GM12878 (cell line): Measurements from ENCODE around the gene DUT. TPM values are rescaled to one million over a fixed set of nuclear protein-coding genes. Genes with fewer than 3 reads are reported as not detected.
A peak's percentile ranks its signal among the peaks of the same experiment; 100 is the strongest.

Source experiments
- ATAC-seq: fragments of 200-7000 bp; cut with Tn5 transposase; 3 replicates; pipeline ENCODE4 v1.9.1; 2020; ENCODE audit warnings: mild to moderate bottlenecking, moderate library complexity
- BruUV-seq: library from RNA; stranded (reverse); fragments of 400-500 nt; replicated peaks from 2 replicates; lab custom pipeline; 2021; lab: Mats Ljungman, UMichigan
- CTCF ChIA-PET: fragments of 300-600 bp; sonication (Branson Sonifier 250); formaldehyde crosslinking; extraction: SDS; loops from one replicate; lab custom pipeline; 2021; ENCODE audit warnings: inconsistent platforms; lab: Yijun Ruan, JAX
- POLR2A ChIA-PET: fragments of 350-600 bp; formaldehyde crosslinking; extraction: SDS; loops from one replicate; lab custom pipeline; 2021; ENCODE audit warnings: inconsistent platforms; lab: Charles Lee
- RAD21 ChIA-PET: fragments of 300-600 bp; sonication (Branson Sonifier 250); formaldehyde crosslinking; loops from one replicate; lab custom pipeline; 2023; ENCODE audit warnings: antibody characterized with exemption; ENCODE audit not compliant: unreplicated experiment; lab: Charles Lee
- SMC1A ChIA-PET: fragments of 300-600 bp; sonication (Branson Sonifier 250); formaldehyde crosslinking; loops from one replicate; lab custom pipeline; 2023; ENCODE audit not compliant: unreplicated experiment, uncharacterized antibody; lab: Charles Lee
- DNase-seq: peaks from one replicate; pipeline ENCODE4 v3.0.0-alpha.2; 2011; ENCODE audit warnings: low read depth, low spot score
- FAIRE-seq: peaks from 3 replicates; lab custom pipeline; 2011; peaks lifted over from hg19 to GRCh38; lab: Jason Lieb, UNC
- H2AFZ ChIP-seq: 2 replicates; pipeline ENCODE4 v1.6.0; 2011; ENCODE audit warnings: low read depth, low read length, control low read depth; ENCODE audit not compliant: control insufficient read depth
- H3K27ac ChIP-seq: 2 replicates; pipeline ENCODE4 v1.5.1; 2011; ENCODE audit warnings: control low read depth; ENCODE audit not compliant: control insufficient read depth, insufficient read depth
- H3K27me3 ChIP-seq, 2 experiments: replicated peaks in 1 of 2; 2 replicates each; pipeline versions ENCODE4 v1.6.0 to v1.6.1; 2011; ENCODE audit warnings: low read length in 1 of 2; ENCODE audit not compliant: control insufficient read depth in 2 of 2, insufficient read depth in 2 of 2
- H3K36me3 ChIP-seq, 2 experiments: 2 replicates each; pipeline ENCODE4 v1.5.1; 2011; ENCODE audit warnings: low read length in 1 of 2; ENCODE audit not compliant: control insufficient read depth in 2 of 2, insufficient read depth in 2 of 2
- H3K4me1 ChIP-seq: 2 replicates; pipeline ENCODE4 v1.6.1; 2011; ENCODE audit warnings: mild to moderate bottlenecking, low read length, moderate library complexity, mixed read lengths; ENCODE audit not compliant: control insufficient read depth, insufficient read depth
- H3K4me2 ChIP-seq: 2 replicates; pipeline ENCODE4 v1.6.0; 2011; ENCODE audit warnings: control low read depth; ENCODE audit not compliant: control insufficient read depth, insufficient read depth
- H3K4me3 ChIP-seq: fragments of 200-600 bp; sonication (generic); 2 replicates; pipeline ENCODE4 v1.5.1; 2016
- H3K79me2 ChIP-seq: 2 replicates; pipeline ENCODE4 v1.6.0; 2011; ENCODE audit warnings: low read length; ENCODE audit not compliant: control insufficient read depth, insufficient read depth
- H3K9ac ChIP-seq: 2 replicates; pipeline ENCODE4 v1.8.0; 2011; ENCODE audit warnings: low read length, control low read depth, mixed read lengths; ENCODE audit not compliant: control insufficient read depth, insufficient read depth
- H3K9me3 ChIP-seq: replicated peaks from 3 replicates; pipeline ENCODE4 v1.5.1; 2011; ENCODE audit warnings: mild to moderate bottlenecking, low read length; ENCODE audit not compliant: control insufficient read depth, insufficient read depth
- H4K20me1 ChIP-seq: 2 replicates; pipeline ENCODE4 v1.6.0; 2011; ENCODE audit not compliant: control insufficient read depth, insufficient read depth
- IRF3 ChIP-seq: fragments of 450-650 bp; IDR thresholded peaks from 2 replicates; pipeline ENCODE4 v1.6.1; 2014; ENCODE audit warnings: mild to moderate bottlenecking
- NFIC ChIP-seq: IDR thresholded peaks from 2 replicates; pipeline ENCODE4 v1.6.1; 2012; ENCODE audit warnings: low read depth, mild to moderate bottlenecking, inconsistent platforms, low read length, moderate library complexity
- SMAD5 ChIP-seq: IDR thresholded peaks from 2 replicates; pipeline ENCODE4 v1.6.1; 2016; ENCODE audit warnings: antibody characterized with exemption, low read depth
- WGBS: methylation state at CpG from one replicate; pipeline ENCODE4 v1.1.6; 2016; ENCODE audit warnings: low lambda C conversion rate; ENCODE audit not compliant: insufficient replicate concordance, insufficient coverage; ENCODE audit errors: missing lambda C conversion rate; 5-methylcytosine and 5-hydroxymethylcytosine counted together
- in situ Hi-C: fragments of 300-500 bp; cut with MboI; formaldehyde crosslinking; loops from 9 replicates; pipeline ENCODE4 v1.14.3; 2018; ENCODE audit warnings: mixed read lengths
- intact Hi-C: fragments of 100-400 bp; cut with micrococcal nuclease; formaldehyde crosslinking; loops from one replicate; pipeline ENCODE4 v1.14.2; 2022; ENCODE audit not compliant: unreplicated experiment
- polyA plus RNA-seq, 11 experiments: library from polyadenylated mRNA; depleted of rRNA in 4 of 11; unstranded in 6 of 11; stranded (reverse) in 5 of 11; fragments of >200 nt; fragmentation: Nextera tagmentation in 4 of 11; fragmentation: Illumina TruSeq in 1 of 11; extraction: Ambion mirVana in 4 of 11; extraction: Trizol in 1 of 11; gene quantifications; 1 replicate in 1 of 11; 2 replicates in 10 of 11; pipeline versions ENCODE4 v1.2.1 to v1.2.3, GENCODE V29; 2011 to 2016; ENCODE audit warnings: inconsistent platforms in 2 of 11, missing spikeins in 2 of 11, low read depth in 1 of 11
- total RNA-seq, 4 experiments: library from RNA; depleted of rRNA in 3 of 4; stranded (reverse); fragments of >200 nt in 3 of 4; fragmentation: Illumina TruSeq in 1 of 4; extraction: Trizol in 1 of 4; gene quantifications; 2 replicates each; pipeline versions ENCODE4 v1.2.1 to v1.2.3, GENCODE V29; 2013 to 2021

Gene DUT
- total and polyA plus RNA-seq, 10 of the 15 experiments (the other 5 are each of a cell fraction or from before 2014, with no cell fraction given) = 20.1 to 452 (median 149) TPM

DNA sequence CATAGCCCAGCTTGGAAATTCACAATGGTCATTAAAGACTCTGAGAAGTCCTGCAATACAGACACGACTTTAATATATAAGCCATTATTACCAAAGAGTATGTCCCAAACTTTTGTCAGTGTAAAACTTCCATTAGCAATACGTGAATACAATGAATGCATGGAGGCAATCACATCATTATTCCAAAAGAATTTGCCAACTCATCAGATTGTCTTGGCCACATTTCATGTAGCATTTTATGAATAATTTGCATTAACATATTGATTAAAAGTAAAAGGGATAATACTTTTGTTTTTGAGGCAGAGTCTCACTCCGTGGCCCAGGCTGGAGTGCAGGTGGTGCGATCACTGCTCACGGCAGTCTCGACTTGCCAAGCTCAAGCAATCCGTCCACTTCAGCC, 7.9 kb upstream of the DUT start (continued):
- no peak for TF ChIP-seq NFIC

- Histone ChIP-seq H3K36me3 (no peaks in the 10 kb centered on the region), H3K79me2 (peaks cover 2% of the 10 kb centered on the region), H3K4me2 (no peak overlapping the region), H3K4me1 (peaks cover 11% of the 10 kb centered on the region; the same call in 1 of the 2 replicates), H3K27me3 (no peaks in the 10 kb centered on the region), H3K9ac (no peak overlapping the region), H4K20me1 (no peaks in the 10 kb centered on the region)
- ATAC-seq (peak; percentile 14; the same call in 1 of the 3 replicates), DNase-seq (no peak), FAIRE-seq (no peak)
- BruUV-seq = no TSS peak
- ChIA-PET SMC1A (interaction anchor here (2.1 to 2.4 kb wide), 2 partner anchors 27 to 28 kb away, joined by 5 to 11 read pairs; no protein-coding TSS in a partner anchor), RAD21 (interaction anchor here (0.7 to 1.5 kb wide), 2 partner anchors 9 to 41 kb away, joined by 3 read pairs; no protein-coding TSS in a partner anchor), CTCF (interaction anchor here (0.8 to 2.4 kb wide), 4 partner anchors 10 to 39 kb away, joined by 3 to 9 read pairs (median 4); no protein-coding TSS in a partner anchor)
- WGBS = 66% methylated on average over 5 of the region's 5 CpGs
- TF ChIP-seq SMAD5 = no peak
- no peak for TF ChIP-seq IRF3
- TF ChIP-seq, all 136 proteins: peak for 0
- in situ Hi-C loops (loop anchor here (25.0 kb wide), 1 partner anchor 1287 kb away; the partner anchor contains the start of genes DTWD1 and FAM227B), intact Hi-C loops (no loop called here)
- Histone ChIP-seq H3K27ac (no peak overlapping the region), H2AFZ (no peak overlapping the region), H3K4me3 (no peak overlapping the region), H3K9me3 (no peaks in the 10 kb centered on the region)
- POLR2A ChIA-PET = no interaction called here
These were observed 6.3 kb upstream of the DUT start for GRCh38 chr15:48324949-48325348.
